ENCODE measurements around the gene VAX1. TPM values are rescaled to one million over a fixed set of nuclear protein-coding genes. Genes with fewer than 3 reads are reported as not detected.
A peak's percentile ranks its signal among the peaks of the same experiment; 100 is the strongest.

VAX1 gene
- total and polyA plus RNA-seq, 4 donors = not detected

DNA sequence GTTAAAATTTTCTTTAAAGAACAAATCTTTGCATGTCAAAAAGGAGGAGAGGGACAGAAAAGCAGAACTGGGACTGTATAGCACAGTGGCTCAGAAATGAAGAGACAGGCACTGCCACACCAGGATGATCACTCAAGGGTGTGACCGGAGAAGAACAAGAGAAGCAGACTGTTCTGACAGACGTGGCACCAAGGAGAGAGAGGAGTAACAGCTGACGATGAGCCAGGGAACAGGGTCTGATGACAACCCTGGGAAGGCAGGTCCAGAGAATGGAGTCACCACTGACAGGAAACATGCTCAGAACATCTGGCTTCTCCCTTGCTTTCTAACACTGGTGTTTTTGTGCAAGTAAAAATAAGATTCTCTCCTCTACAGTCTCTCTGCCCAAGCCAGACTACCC lies 14.6 kb upstream of the VAX1 start:
- Histone ChIP-seq H3K9me3 (ENCODE audit: control insufficient read depth, insufficient read depth, low read length) (no peaks in the 10 kb centered on the region), H3K4me3 (ENCODE audit: low read depth, low read length) (no peak overlapping the region), H3K36me3 (ENCODE audit: control insufficient read depth, insufficient read depth, low read length) (no peaks in the 10 kb centered on the region), H3K4me1 (ENCODE audit: control insufficient read depth, insufficient read depth, low read length) (no peaks in the 10 kb centered on the region), H3K27ac (ENCODE audit: low read depth, low read length) (no peak overlapping the region), H3K27me3 (ENCODE audit: control insufficient read depth, insufficient read depth, low read length) (peaks cover 65% of the 10 kb centered on the region)
- no peak for DNase-seq (ENCODE audit: low read depth in 4 of 6, low spot score in 6 of 6)
- WGBS (ENCODE audit: insufficient coverage) = 30% methylated on average over 3 of the region's 3 CpGs

DNA sequence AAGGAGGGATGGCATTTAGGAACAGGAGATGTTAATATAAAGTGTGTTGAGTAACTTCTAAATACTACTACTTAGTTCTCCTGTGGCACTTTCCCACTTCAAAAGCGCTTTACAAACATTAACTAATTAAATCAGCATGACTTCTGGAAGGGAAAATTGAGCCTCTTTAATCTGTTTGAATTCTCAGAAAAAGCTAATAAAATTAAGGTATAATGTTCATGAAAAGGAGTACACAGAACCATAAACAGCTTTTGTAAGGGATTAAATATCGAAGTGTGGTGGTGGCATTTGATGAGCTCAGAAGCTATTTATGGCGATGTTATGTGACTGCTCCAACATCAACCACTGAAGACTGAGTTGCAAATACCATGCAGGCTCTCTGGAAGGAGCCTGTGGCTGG lies 10.2 kb upstream of the VAX1 start:
- H3K4me3 ChIP-seq (ENCODE audit: low read depth, low read length) = no peak overlapping the region
- no peak for DNase-seq (ENCODE audit: low read depth in 4 of 6, low spot score in 6 of 6)
- no peaks in the 10 kb centered on the region for H3K9me3 ChIP-seq (ENCODE audit: control insufficient read depth, insufficient read depth, low read length)
- H3K27me3 ChIP-seq (ENCODE audit: control insufficient read depth, insufficient read depth, low read length) = peaks cover 62% of the 10 kb centered on the region
- WGBS (ENCODE audit: insufficient coverage) = 67% methylated on average over 2 of the region's 3 CpGs
- H3K4me1 ChIP-seq (ENCODE audit: control insufficient read depth, insufficient read depth, low read length) = no peaks in the 10 kb centered on the region
- no peak overlapping the region for H3K27ac ChIP-seq (ENCODE audit: low read depth, low read length)
- H3K36me3 ChIP-seq (ENCODE audit: control insufficient read depth, insufficient read depth, low read length) = no peaks in the 10 kb centered on the region

DNA sequence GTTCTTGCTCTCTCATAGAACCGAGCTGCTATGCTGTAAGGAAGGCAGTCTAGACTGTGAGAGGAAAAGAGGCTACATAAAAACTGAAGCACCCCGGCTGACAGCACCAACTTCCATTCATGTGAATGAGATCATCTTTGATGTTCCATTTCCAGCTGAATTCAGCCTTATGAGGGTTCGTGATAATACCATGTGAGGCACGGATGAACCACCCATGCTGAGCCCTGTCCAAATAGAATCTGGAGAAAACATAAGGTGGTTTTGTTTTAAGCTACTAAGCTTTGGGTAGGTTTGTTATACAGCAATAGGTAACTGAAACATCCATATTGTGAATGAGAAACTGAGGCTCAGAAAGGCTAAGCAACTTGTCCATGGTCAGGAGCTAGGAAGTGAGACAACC lies 6.9 kb upstream of the VAX1 start:
- DNase-seq (ENCODE audit: low read depth in 4 of 6, low spot score in 6 of 6) = no peak
- WGBS (ENCODE audit: insufficient coverage) = 94% methylated on average over 2 of the region's 4 CpGs
- Histone ChIP-seq H3K9me3 (ENCODE audit: control insufficient read depth, insufficient read depth, low read length) (no peaks in the 10 kb centered on the region), H3K27ac (ENCODE audit: low read depth, low read length) (no peak overlapping the region), H3K4me1 (ENCODE audit: control insufficient read depth, insufficient read depth, low read length) (peaks cover 6% of the 10 kb centered on the region), H3K4me3 (ENCODE audit: low read depth, low read length) (no peak overlapping the region), H3K27me3 (ENCODE audit: control insufficient read depth, insufficient read depth, low read length) (peaks cover 84% of the 10 kb centered on the region), H3K36me3 (ENCODE audit: control insufficient read depth, insufficient read depth, low read length) (no peaks in the 10 kb centered on the region)

DNA sequence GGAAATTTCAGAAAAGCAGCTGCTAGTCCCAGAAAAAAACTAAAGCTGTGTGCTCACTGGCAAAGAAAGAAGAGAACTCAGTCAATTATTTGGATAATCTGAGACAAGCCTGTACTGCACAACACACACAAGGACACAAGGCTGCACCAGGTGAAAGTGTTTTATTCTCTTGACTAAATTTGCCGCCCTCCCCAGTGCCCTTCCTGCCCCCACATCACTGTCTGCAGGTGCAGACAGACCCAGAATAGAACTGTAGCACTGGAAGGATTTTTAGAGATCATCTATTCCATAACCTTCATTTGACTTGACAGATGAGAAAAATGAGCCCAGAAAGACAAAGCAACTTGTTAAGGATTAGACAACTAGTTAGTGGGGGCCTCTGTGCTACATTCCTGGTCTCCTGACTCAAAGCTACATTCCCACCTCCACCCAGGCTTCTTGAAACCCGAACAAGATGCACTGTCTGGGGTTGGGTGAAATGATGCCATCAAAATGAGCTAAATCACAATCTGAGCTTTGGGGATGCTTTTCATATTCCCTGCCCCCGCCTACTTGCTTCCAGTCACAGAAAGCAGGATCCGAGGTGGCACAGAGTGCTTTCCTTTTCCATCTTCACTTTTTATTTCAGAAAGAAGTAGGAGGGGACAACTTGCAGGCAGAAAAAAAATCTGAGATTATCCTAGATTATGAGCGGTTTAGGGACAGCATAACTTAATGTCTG lies 5.2 kb upstream of the VAX1 start:
- Histone ChIP-seq H3K36me3 (ENCODE audit: control insufficient read depth, insufficient read depth, low read length) (no peaks in the 10 kb centered on the region), H3K4me3 (ENCODE audit: low read depth, low read length) (no peak overlapping the region), H3K27ac (ENCODE audit: low read depth, low read length) (no peak overlapping the region), H3K4me1 (ENCODE audit: control insufficient read depth, insufficient read depth, low read length) (peaks cover 19% of the 10 kb centered on the region), H3K9me3 (ENCODE audit: control insufficient read depth, insufficient read depth, low read length) (no peaks in the 10 kb centered on the region), H3K27me3 (ENCODE audit: control insufficient read depth, insufficient read depth, low read length) (peaks cover 88% of the 10 kb centered on the region)
- DNase-seq (ENCODE audit: low read depth in 4 of 6, low spot score in 6 of 6) = no peak
- WGBS (ENCODE audit: insufficient coverage) = 0% methylated on average over 1 of the region's 5 CpGs

DNA sequence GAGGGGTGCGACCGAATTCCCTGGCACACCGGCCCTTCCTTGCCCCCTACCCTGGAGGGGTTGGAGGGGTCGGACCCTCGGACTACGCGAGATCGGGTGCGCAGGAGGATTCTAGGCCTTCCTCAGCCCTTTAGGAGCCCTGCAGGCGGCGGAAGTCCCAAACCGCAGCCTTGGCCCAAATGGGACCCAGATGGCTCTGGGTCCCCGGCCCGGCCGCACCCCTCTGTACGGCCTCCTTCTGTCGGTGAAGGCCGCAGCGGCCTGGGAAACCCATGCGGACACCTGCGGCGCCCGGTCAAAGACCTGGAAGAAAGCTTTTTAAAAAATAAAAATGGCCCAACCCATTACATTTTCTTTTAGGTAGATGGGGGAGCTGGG lies 2.4 kb upstream of the VAX1 start:
- no peak for DNase-seq (ENCODE audit: low read depth in 4 of 6, low spot score in 6 of 6)
- Histone ChIP-seq H3K4me3 (ENCODE audit: low read depth, low read length) (no peak overlapping the region), H3K27me3 (ENCODE audit: control insufficient read depth, insufficient read depth, low read length) (peaks cover 97% of the 10 kb centered on the region), H3K9me3 (ENCODE audit: control insufficient read depth, insufficient read depth, low read length) (no peaks in the 10 kb centered on the region), H3K4me1 (ENCODE audit: control insufficient read depth, insufficient read depth, low read length) (peaks cover 37% of the 10 kb centered on the region), H3K36me3 (ENCODE audit: control insufficient read depth, insufficient read depth, low read length) (no peaks in the 10 kb centered on the region), H3K27ac (ENCODE audit: low read depth, low read length) (no peak overlapping the region)
- 2% methylated on average over 17 of the region's 23 CpGs for WGBS (ENCODE audit: insufficient coverage)

DNA sequence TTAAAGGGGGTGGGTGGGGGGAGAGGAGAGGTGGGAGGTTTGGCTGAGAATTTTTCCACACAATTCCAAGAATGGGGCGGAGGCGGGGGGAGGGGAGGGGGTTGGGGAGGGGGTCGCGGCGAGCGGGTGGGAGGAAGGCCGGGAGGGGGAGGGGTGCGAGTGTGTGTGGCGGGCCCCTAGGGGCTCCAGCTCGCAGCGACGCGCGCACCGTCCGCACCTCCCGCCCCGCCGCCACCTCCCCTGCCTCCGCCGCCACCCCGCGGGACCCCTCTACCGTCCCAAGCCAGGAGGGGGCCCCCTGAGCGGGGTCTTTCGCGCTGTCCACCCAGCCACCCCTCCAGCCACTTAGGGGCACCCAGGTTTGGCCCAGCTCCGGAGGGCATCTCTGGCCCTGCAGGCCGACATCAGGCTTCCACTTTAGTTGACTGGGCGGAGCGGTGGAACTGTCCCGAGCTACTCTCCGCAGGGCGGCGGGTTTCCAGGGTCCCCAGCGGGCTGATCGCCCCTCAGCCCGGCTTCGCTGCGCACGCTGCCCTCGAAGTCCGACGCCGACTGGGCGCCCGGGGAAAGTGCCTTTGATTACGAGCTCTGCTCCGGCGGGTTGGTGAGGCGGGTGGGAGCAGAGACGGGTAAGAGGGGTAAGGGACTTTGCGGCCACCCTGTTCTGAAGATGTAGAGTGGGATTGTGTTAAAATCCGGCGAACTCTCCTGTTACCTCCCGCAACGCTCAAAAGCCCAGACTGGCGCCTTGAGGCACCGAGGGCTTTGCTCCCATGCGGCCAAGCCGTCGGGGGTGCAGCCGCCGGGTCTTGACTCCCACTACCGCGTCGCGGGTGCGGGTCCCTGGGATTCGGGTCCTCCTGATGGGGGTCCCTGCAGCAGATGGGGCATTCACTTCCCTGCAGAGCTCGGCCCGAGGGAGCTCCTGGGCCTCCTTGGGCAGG lies 1.8 kb upstream of the VAX1 start:
- no peaks in the 10 kb centered on the region for H3K36me3 ChIP-seq (ENCODE audit: control insufficient read depth, insufficient read depth, low read length)
- H3K27ac ChIP-seq (ENCODE audit: low read depth, low read length) = no peak overlapping the region
- under 1% methylated on average over 58 of the region's 72 CpGs for WGBS (ENCODE audit: insufficient coverage)
- H3K27me3 ChIP-seq (ENCODE audit: control insufficient read depth, insufficient read depth, low read length) = peaks cover 98% of the 10 kb centered on the region
- H3K4me3 ChIP-seq (ENCODE audit: low read depth, low read length) = no peak overlapping the region
- no peaks in the 10 kb centered on the region for H3K9me3 ChIP-seq (ENCODE audit: control insufficient read depth, insufficient read depth, low read length)
- H3K4me1 ChIP-seq (ENCODE audit: control insufficient read depth, insufficient read depth, low read length) = peaks cover 38% of the 10 kb centered on the region
- no peak for DNase-seq (ENCODE audit: low read depth in 4 of 6, low spot score in 6 of 6)

DNA sequence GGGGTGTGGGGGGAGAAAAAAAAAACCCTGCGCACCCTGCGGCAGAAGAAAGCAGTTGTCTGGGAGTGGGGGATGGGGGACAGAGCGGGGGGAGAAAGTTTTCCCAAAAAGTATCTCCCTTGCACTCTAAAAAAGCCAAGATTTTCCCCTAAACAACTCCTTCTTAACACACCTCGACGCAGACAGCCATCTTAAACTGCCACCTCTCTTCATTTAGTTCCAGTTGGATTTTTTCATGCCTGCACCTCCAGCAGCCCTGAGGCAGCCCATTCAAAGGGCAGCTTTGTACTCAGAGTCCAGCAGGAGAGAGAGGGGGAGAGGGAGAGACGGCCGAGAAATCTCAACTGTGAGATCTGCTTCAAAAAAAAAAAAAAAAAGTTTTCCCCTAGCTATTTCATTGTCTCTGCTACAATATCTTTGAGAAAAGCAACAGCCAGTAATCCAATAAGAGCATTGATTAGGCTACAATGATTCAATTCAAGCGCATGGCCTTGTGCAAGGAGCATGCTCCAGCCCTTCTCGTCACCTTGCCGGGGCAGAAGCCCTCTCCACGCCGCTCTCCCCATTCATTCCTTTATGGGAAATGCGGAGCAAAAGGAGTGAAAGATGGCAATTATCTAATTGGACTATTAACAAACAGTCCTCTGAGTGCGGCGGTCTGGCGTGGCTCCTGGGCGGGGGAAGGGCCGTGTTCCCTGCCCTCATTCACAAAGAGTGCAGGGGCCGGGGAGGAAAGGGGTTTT lies 939 bp upstream of the VAX1 start:
- WGBS (ENCODE audit: insufficient coverage) = 3% methylated on average over 8 of the region's 19 CpGs
- Histone ChIP-seq H3K27ac (ENCODE audit: low read depth, low read length) (no peak overlapping the region), H3K4me1 (ENCODE audit: control insufficient read depth, insufficient read depth, low read length) (peaks cover 44% of the 10 kb centered on the region), H3K27me3 (ENCODE audit: control insufficient read depth, insufficient read depth, low read length) (peaks cover 95% of the 10 kb centered on the region), H3K4me3 (ENCODE audit: low read depth, low read length) (no peak overlapping the region), H3K9me3 (ENCODE audit: control insufficient read depth, insufficient read depth, low read length) (no peaks in the 10 kb centered on the region), H3K36me3 (ENCODE audit: control insufficient read depth, insufficient read depth, low read length) (no peaks in the 10 kb centered on the region)
- peak in 2 of 6 donors; percentile 27 to 45 for DNase-seq (ENCODE audit: low read depth in 4 of 6, low spot score in 6 of 6)

DNA sequence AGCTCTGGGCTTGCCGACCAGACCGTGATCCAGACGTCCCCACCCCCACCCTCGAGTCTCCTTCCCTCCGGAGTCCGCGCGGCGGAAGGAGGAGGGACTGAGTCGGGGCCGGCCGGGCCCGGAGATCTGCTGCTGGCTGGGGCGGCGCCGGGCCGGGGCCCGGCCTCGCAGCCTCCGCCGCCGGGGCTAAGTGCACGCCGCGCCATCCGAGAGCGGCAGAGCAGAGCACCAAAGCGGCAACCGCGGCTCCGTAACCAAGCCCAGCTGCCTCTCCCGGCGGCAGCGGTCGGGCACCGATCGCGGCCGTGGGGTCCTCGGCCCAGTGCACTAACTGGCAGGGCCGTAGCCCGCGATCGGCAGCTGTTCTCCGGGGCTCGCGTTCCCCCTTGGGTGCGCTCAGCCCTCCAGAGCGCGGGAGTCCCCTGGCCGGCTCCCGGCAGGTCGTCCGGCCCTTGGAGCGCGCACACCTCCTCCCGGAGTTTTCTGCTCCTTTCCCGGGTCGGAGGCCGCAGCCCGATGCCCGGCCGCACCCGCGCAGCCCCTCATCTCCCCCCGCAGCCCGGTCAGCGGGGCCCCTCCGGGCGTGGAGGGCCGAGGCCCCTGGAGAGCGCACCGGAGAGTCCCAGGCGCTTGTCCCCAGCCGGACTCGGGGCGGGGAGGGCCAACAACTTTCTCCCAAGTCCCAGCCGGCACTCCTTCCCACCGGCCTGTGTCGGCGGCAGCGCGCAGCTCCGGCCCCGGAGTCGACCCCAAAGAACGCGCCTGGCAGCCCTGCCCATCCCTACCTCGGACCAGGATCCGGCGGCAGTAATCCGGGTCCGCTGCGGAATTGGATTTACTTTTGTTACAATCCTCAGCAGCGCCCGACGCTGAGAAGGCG lies 799 bp downstream of the VAX1 start:
- peaks cover 59% of the 10 kb centered on the region for H3K4me1 ChIP-seq (ENCODE audit: control insufficient read depth, insufficient read depth, low read length)
- WGBS (ENCODE audit: insufficient coverage) = under 1% methylated on average over 97 of the region's 98 CpGs

More for the DNA sequence above, 799 bp downstream of the VAX1 start:
- Histone ChIP-seq H3K4me3 (ENCODE audit: low read depth, low read length) (no peak overlapping the region), H3K27me3 (ENCODE audit: control insufficient read depth, insufficient read depth, low read length) (peaks cover 96% of the 10 kb centered on the region), H3K27ac (ENCODE audit: low read depth, low read length) (no peak overlapping the region), H3K9me3 (ENCODE audit: control insufficient read depth, insufficient read depth, low read length) (no peaks in the 10 kb centered on the region), H3K36me3 (ENCODE audit: control insufficient read depth, insufficient read depth, low read length) (no peaks in the 10 kb centered on the region)
- DNase-seq (ENCODE audit: low read depth in 4 of 6, low spot score in 6 of 6) = peak in 2 of 6 donors; percentile 31 to 66

Measured in spinal cord (tissue), 10 donors.